H1 (cell line): ENCODE results near the gene NDRG4. TPM values are rescaled to one million over a fixed set of nuclear protein-coding genes. Genes with fewer than 3 reads are reported as not detected.

Source experiments
- CTCF ChIA-PET: fragments of 300-600 bp; sonication (Branson Sonifier 250); formaldehyde crosslinking; loops from one replicate; lab custom pipeline; 2021; ENCODE audit not compliant: partially characterized antibody; lab: Charles Lee
- POLR2A ChIA-PET: fragments of 300-600 bp; sonication (Branson Sonifier 250); formaldehyde crosslinking; loops from one replicate; lab custom pipeline; 2021; ENCODE audit warnings: inconsistent platforms; ENCODE audit not compliant: partially characterized antibody; lab: Charles Lee
- DNase-seq, 2 experiments: peaks; one replicate each; pipeline versions ENCODE4 v3.0.0 to v3.0.0-alpha.2; 2010 to 2022; ENCODE audit warnings: low spot score in 2 of 2, low read depth in 1 of 2, mixed read lengths in 1 of 2
- FAIRE-seq: peaks from 2 replicates; lab custom pipeline; 2011; peaks lifted over from hg19 to GRCh38; lab: Jason Lieb, UNC
- H2AFZ ChIP-seq: 2 replicates; pipeline ENCODE4 v1.8.1; 2012; ENCODE audit warnings: low read length, inconsistent platforms
- H2AK5ac ChIP-seq: 2 replicates; pipeline ENCODE4 v1.6.1; 2013; ENCODE audit warnings: low read depth, low read length
- H2BK120ac ChIP-seq: replicated peaks from 2 replicates; pipeline ENCODE3; 2013; ENCODE audit warnings: low read depth, low read length, inconsistent platforms
- H2BK12ac ChIP-seq: 2 replicates; pipeline ENCODE4 v1.6.1; 2013; ENCODE audit warnings: low read depth, low read length
- H2BK15ac ChIP-seq: 2 replicates; pipeline ENCODE4 v1.6.1; 2013; ENCODE audit warnings: low read length
- H2BK20ac ChIP-seq: 2 replicates; pipeline ENCODE4 v1.6.1; 2013; ENCODE audit warnings: low read length
- H2BK5ac ChIP-seq: 2 replicates; pipeline ENCODE4 v1.6.1; 2013; ENCODE audit warnings: low read depth, low read length
- H3K14ac ChIP-seq: 2 replicates; pipeline ENCODE4 v1.6.1; 2013; ENCODE audit warnings: inconsistent platforms; ENCODE audit not compliant: insufficient read length
- H3K18ac ChIP-seq: 2 replicates; pipeline ENCODE4 v1.6.1; 2013; ENCODE audit warnings: low read length; ENCODE audit errors: extremely low read depth
- H3K23ac ChIP-seq: 2 replicates; pipeline ENCODE4 v1.6.1; 2013; ENCODE audit warnings: inconsistent platforms; ENCODE audit not compliant: insufficient read length
- H3K23me2 ChIP-seq: 2 replicates; pipeline ENCODE4 v1.6.1; 2013; ENCODE audit warnings: low read depth, low read length
- H3K27ac ChIP-seq: 2 replicates; pipeline ENCODE4 v1.6.1; 2011; ENCODE audit warnings: low read depth, low read length, inconsistent platforms
- H3K27me3 ChIP-seq, 4 experiments: replicated peaks in 1 of 4; 1 replicate in 1 of 4; 2 replicates in 3 of 4; pipeline versions ENCODE4 v1.6.1 to v1.8.1; 2011 to 2013; ENCODE audit warnings: low read length in 3 of 4, mild to moderate bottlenecking in 3 of 4, inconsistent platforms in 2 of 4, mixed read lengths in 2 of 4, moderate library complexity in 1 of 4; ENCODE audit not compliant: control insufficient read depth in 3 of 4, insufficient read depth in 3 of 4; ENCODE audit errors: extremely low read depth in 1 of 4
- H3K36me3 ChIP-seq, 4 experiments: 2 replicates each; pipeline versions ENCODE4 v1.6.1 to v1.8.1; 2011 to 2013; ENCODE audit warnings: mild to moderate bottlenecking in 4 of 4, low read length in 3 of 4, moderate library complexity in 2 of 4, control low read depth in 1 of 4, inconsistent platforms in 1 of 4; ENCODE audit not compliant: insufficient read depth in 4 of 4, control insufficient read depth in 2 of 4
- H3K4ac ChIP-seq: replicated peaks from 2 replicates; pipeline ENCODE3; 2013; ENCODE audit warnings: low read length, low read depth, mixed read lengths, inconsistent platforms; ENCODE audit not compliant: insufficient read length
- H3K4me1 ChIP-seq, 4 experiments: replicated peaks in 1 of 4; 1 replicate in 1 of 4; 2 replicates in 3 of 4; pipeline versions ENCODE4 v1.6.1 to v1.8.1; 2011 to 2013; ENCODE audit warnings: low read length in 3 of 4, inconsistent platforms in 2 of 4, mixed read lengths in 1 of 4; ENCODE audit not compliant: insufficient read depth in 4 of 4, control insufficient read depth in 3 of 4
- H3K4me2 ChIP-seq, 2 experiments: 2 replicates each; pipeline versions ENCODE4 v1.6.1 to v1.8.1; 2011 to 2013; ENCODE audit warnings: low read depth in 2 of 2, low read length in 2 of 2, control low read depth in 1 of 2, inconsistent platforms in 1 of 2, mild to moderate bottlenecking in 1 of 2; ENCODE audit not compliant: insufficient read depth in 1 of 2
- H3K4me3 ChIP-seq, 4 experiments: fragments of 200-600, 300-600 bp in 1 of 4; sonication (generic), shearing (Covaris generic), sonication (Bioruptor Twin) in 1 of 4; 2 replicates each; pipeline versions ENCODE4 v1.5.1 to v1.8.1; 2011 to 2016; ENCODE audit warnings: low read length in 4 of 4, low read depth in 3 of 4, control low read depth in 2 of 4, inconsistent platforms in 2 of 4, mild to moderate bottlenecking in 2 of 4, mixed read lengths in 1 of 4, moderate library complexity in 1 of 4; ENCODE audit not compliant: insufficient read depth in 2 of 4; ENCODE audit errors: extremely low read depth in 1 of 4
- H3K56ac ChIP-seq: replicated peaks from 2 replicates; pipeline ENCODE3; 2013; ENCODE audit warnings: low read depth, mild to moderate bottlenecking, mixed read lengths, low read length, inconsistent platforms; ENCODE audit not compliant: insufficient read length
- H3K79me1 ChIP-seq: 2 replicates; pipeline ENCODE4 v1.6.1; 2013; ENCODE audit warnings: low read depth, low read length, control low read depth
- H3K79me2 ChIP-seq, 2 experiments: 2 replicates each; pipeline versions ENCODE4 v1.6.1 to v1.8.1; 2012 to 2013; ENCODE audit warnings: low read length in 2 of 2, mild to moderate bottlenecking in 2 of 2, inconsistent platforms in 1 of 2; ENCODE audit not compliant: insufficient read depth in 2 of 2, control insufficient read depth in 1 of 2
- H3K9ac ChIP-seq, 4 experiments: replicated peaks in 1 of 4; 1 replicate in 1 of 4; 2 replicates in 3 of 4; pipeline versions ENCODE4 v1.6.1 to v1.8.1; 2011 to 2013; ENCODE audit warnings: low read depth in 3 of 4, low read length in 3 of 4, control low read depth in 2 of 4, mild to moderate bottlenecking in 2 of 4, moderate library complexity in 2 of 4, inconsistent platforms in 1 of 4; ENCODE audit errors: extremely low read depth in 1 of 4
- H3K9me3 ChIP-seq, 2 experiments: 2 replicates each; pipeline versions ENCODE4 v1.6.1 to v1.8.1; 2012 to 2013; ENCODE audit warnings: mild to moderate bottlenecking in 2 of 2, moderate library complexity in 2 of 2, control low read depth in 1 of 2, inconsistent platforms in 1 of 2, low read depth in 1 of 2, low read length in 1 of 2, mixed read lengths in 1 of 2; ENCODE audit not compliant: insufficient read depth in 2 of 2
- H4K20me1 ChIP-seq, 2 experiments: replicated peaks in 1 of 2; 2 replicates each; pipeline versions ENCODE3 to v1.8.1; 2011 to 2013; ENCODE audit warnings: inconsistent platforms in 2 of 2, low read length in 2 of 2, mild to moderate bottlenecking in 1 of 2; ENCODE audit not compliant: insufficient read depth in 2 of 2, control insufficient read depth in 1 of 2
- H4K5ac ChIP-seq: 2 replicates; pipeline ENCODE4 v1.6.1; 2013; ENCODE audit warnings: low read length, low read depth, mixed read lengths, inconsistent platforms; ENCODE audit not compliant: insufficient read length
- H4K8ac ChIP-seq: 2 replicates; pipeline ENCODE4 v1.8.0; 2013; ENCODE audit warnings: mild to moderate bottlenecking, moderate library complexity, low read length, inconsistent platforms; ENCODE audit not compliant: insufficient read depth; ENCODE audit errors: extremely low read depth
- H4K91ac ChIP-seq: replicated peaks from 2 replicates; pipeline ENCODE3; 2013; ENCODE audit warnings: low read length, mixed read lengths, inconsistent platforms; ENCODE audit not compliant: insufficient read length
- CTCF ChIP-seq, 3 experiments: IDR thresholded peaks; 1 replicate in 2 of 3; 2 replicates in 1 of 3; pipeline versions ENCODE4 v1.5.1 to v1.6.1; 2011; ENCODE audit warnings: low read length in 3 of 3, mild to moderate bottlenecking in 3 of 3, inconsistent platforms in 2 of 3, low read depth in 1 of 3, moderate library complexity in 1 of 3; ENCODE audit not compliant: insufficient read depth in 1 of 3; ENCODE audit errors: control extremely low read depth in 1 of 3
- EGR1 ChIP-seq: IDR thresholded peaks from 2 replicates; pipeline ENCODE4 v1.6.1; 2011; ENCODE audit warnings: low read depth, low read length, borderline replicate concordance
- HDAC2 ChIP-seq, 2 experiments: fragments of 300-600 bp in 1 of 2; sonication (generic) in 1 of 2; IDR thresholded peaks; 2 replicates each; pipeline ENCODE4 v1.6.1; 2011 to 2012; ENCODE audit warnings: low read depth in 2 of 2, low read length in 2 of 2, mild to moderate bottlenecking in 2 of 2, moderate library complexity in 2 of 2, borderline replicate concordance in 1 of 2, inconsistent platforms in 1 of 2
- HDAC6 ChIP-seq: IDR thresholded peaks from one replicate; pipeline ENCODE4 v1.7.1; 2012; ENCODE audit warnings: low read depth, mild to moderate bottlenecking, inconsistent platforms, low read length, moderate library complexity
- KDM5A ChIP-seq: fragments of 200-600 bp; IDR thresholded peaks from 2 replicates; pipeline ENCODE4 v1.7.1; 2012; ENCODE audit warnings: mild to moderate bottlenecking, low read length, inconsistent platforms, mixed read lengths
- SP1 ChIP-seq: IDR thresholded peaks from 2 replicates; pipeline ENCODE4 v1.6.1; 2011; ENCODE audit warnings: low read depth, low read length
- SP4 ChIP-seq: IDR thresholded peaks from 2 replicates; pipeline ENCODE4 v1.6.1; 2012; ENCODE audit warnings: low read length, inconsistent platforms
- SRF ChIP-seq: IDR thresholded peaks from 2 replicates; pipeline ENCODE4 v1.6.1; 2011; ENCODE audit warnings: mild to moderate bottlenecking, low read depth, low read length, moderate library complexity
- TAF7 ChIP-seq: optimal IDR thresholded peaks from 2 replicates; pipeline ENCODE3; 2011; ENCODE audit warnings: low read depth, mild to moderate bottlenecking, inconsistent platforms, low read length, moderate library complexity, borderline replicate concordance
- WGBS, 2 experiments: shearing (Covaris generic) in 1 of 2; methylation state at CpG; one replicate each; pipeline versions ENCODE4 v1.1.6 to v1.1.7; 2013 to 2015; ENCODE audit warnings: low lambda C conversion rate in 2 of 2, mixed read lengths in 2 of 2, inconsistent platforms in 1 of 2, low coverage in 1 of 2, missing lambda C conversion rate in 1 of 2; ENCODE audit not compliant: insufficient replicate concordance in 2 of 2, insufficient coverage in 1 of 2, insufficient read length in 1 of 2; ENCODE audit errors: extremely low coverage in 1 of 2, missing lambda C conversion rate in 1 of 2; 5-methylcytosine and 5-hydroxymethylcytosine counted together
- polyA plus RNA-seq, 7 experiments: library from polyadenylated mRNA; depleted of rRNA in 3 of 7; stranded (reverse) in 5 of 7; unstranded in 2 of 7; fragments of >200 nt in 5 of 7; fragments of 200-250 nt in 2 of 7; gene quantifications; 1 replicate in 5 of 7; 2 replicates in 1 of 7; 4 replicates in 1 of 7; pipeline versions ENCODE4 v1.2.1 to v1.2.3, GENCODE V29; 2011 to 2013; ENCODE audit warnings: missing spikeins in 2 of 7, mixed read lengths in 2 of 7
- total RNA-seq: library from RNA; stranded (reverse); fragmentation: NEBNext Ultra II Directional; extraction: Animal tissue kit (Norgen Biotek cat#: 25700); gene quantifications from 2 replicates; pipeline ENCODE4 v1.2.1, GENCODE V29; 2021

Gene NDRG4
- total and polyA plus RNA-seq, 2 of the 8 experiments (the other 6 are each of a cell fraction or from before 2014, with no cell fraction given) = 20.8 to 30.9 TPM

GRCh38 chr16:58515125-58515870 is 15.4 kb downstream of the NDRG4 start, which contains the start of gene SETD6:
Gene SETD6, plus strand, starts transcription at chr16:58515517. Its CDS starts 21 bp downstream, at chr16:58515538.
- no peaks in the 10 kb centered on the region; the same call in 1 of the 2 replicates for H3K23me2 ChIP-seq
- WGBS, 2 experiments = 1% methylated on average over 44 of the region's 80 CpGs; no CpG with 5 or more reads in 1 of the 2 experiments
- H4K8ac ChIP-seq = peak within 1 kb of the TSS; percentile 93
- no peak within 1 kb of the TSS for H3K14ac ChIP-seq
- peak within 1 kb of the TSS; percentile 84; the same call in 1 of the 2 replicates for H2AFZ ChIP-seq
- no peak within 1 kb of the TSS for H2BK15ac ChIP-seq
- peaks cover 15 to 20% of the 10 kb centered on the region in 2 experiments for H4K20me1 ChIP-seq
- POLR2A ChIA-PET = interaction anchor here (0.6 to 2.4 kb wide), 5 partner anchors 9 to 133 kb away, joined by 3 to 9 read pairs (median 4); no protein-coding TSS in a partner anchor
- H3K23ac ChIP-seq = no peak within 1 kb of the TSS
- peak within 1 kb of the TSS; percentile 80 for H3K4ac ChIP-seq
- peak within 1 kb of the TSS; percentile 69 to 98 for H3K4me2 ChIP-seq
- H2BK20ac ChIP-seq = no peak within 1 kb of the TSS
- H4K5ac ChIP-seq = peak within 1 kb of the TSS; percentile 73
- DNase-seq = peak; percentile 67 to 92
- H3K79me2 ChIP-seq = peaks cover 0 to 24% of the 10 kb centered on the region in 2 experiments; a peak in 2 of 4 replicates
- H3K79me1 ChIP-seq = no peaks in the 10 kb centered on the region; the same call in 1 of the 2 replicates
- peak within 1 kb of the TSS; percentile 87 for H3K27ac ChIP-seq
- peak within 1 kb of the TSS; percentile 67 for H2BK5ac ChIP-seq
- H2BK120ac ChIP-seq = no peak within 1 kb of the TSS
- peak within 1 kb of the TSS; percentile 81 for H3K18ac ChIP-seq
- no peak within 1 kb of the TSS for H2BK12ac ChIP-seq
- peaks cover 16 to 42% (median 33%) of the 10 kb centered on the region in 4 experiments for H3K36me3 ChIP-seq
- peaks cover 4 to 15% (median 6%) of the 10 kb centered on the region in 4 experiments for H3K4me1 ChIP-seq
- peak within 1 kb of the TSS; percentile 72 to 95 (median 88) for H3K4me3 ChIP-seq
- no peak within 1 kb of the TSS; the same call in 1 of the 2 replicates for H2AK5ac ChIP-seq
- peak within 1 kb of the TSS; percentile 91 for H4K91ac ChIP-seq
- peak within 1 kb of the TSS; percentile 87 to 96 (median 88) for H3K9ac ChIP-seq
- no peak for FAIRE-seq
- H3K27me3 ChIP-seq = no peaks in the 10 kb centered on the region
- CTCF ChIA-PET = interaction anchor here (0.7 to 1.3 kb wide), 2 partner anchors 16 to 28 kb away, joined by 3 read pairs; partner anchors contain the start of gene NDRG4
- no peaks in the 10 kb centered on the region for H3K9me3 ChIP-seq
- peak within 1 kb of the TSS; percentile 7 for H3K56ac ChIP-seq
- no peak for TF ChIP-seq HDAC2 (IDR thresholded peaks at IDR 0.05; ENCODE audit: borderline replicate concordance in 1 of 2, low read depth in 2 of 2, low read length in 2 of 2)
- no peak for TF ChIP-seq EGR1
- TF ChIP-seq SRF = no peak
- no peak; the same call in 1 of the 2 replicates for TF ChIP-seq SP4
- no peak for TF ChIP-seq SP1
- TF ChIP-seq CTCF (IDR thresholded peaks at IDR 0.05; ENCODE audit: control extremely low read depth in 1 of 3, insufficient read depth in 1 of 3, low read depth in 1 of 3, low read length in 3 of 3) = no peak
- TF ChIP-seq KDM5A = 0 out of 2 replicates have a peak, but pooled peaks have one; percentile 32
- peak; percentile 15 for TF ChIP-seq TAF7
- TF ChIP-seq HDAC6 = no peak
